HG03439 (cell line): ENCODE results near the gene KLRC1.
"Not testable (repeated sequence)": the region's sequence is repeated elsewhere in the genome, so short reads cannot be mapped to it uniquely, and the experiment has no call there.

Source experiments
- ATAC-seq: cut with Tn5 transposase; IDR thresholded peaks from one replicate; pipeline ENCODE4 v1.9.1; 2021; ENCODE audit warnings: mild to moderate bottlenecking, moderate library complexity; ENCODE audit not compliant: unreplicated experiment

The KLRC1 gene

GRCh38 chr12:10453156-10453555, at the start of gene KLRC1:
Gene KLRC1, minus strand, starts transcription at chr12:10453377. Its CDS starts 2,221 bp downstream, at chr12:10451156.
- ATAC-seq: no peak

DNA sequence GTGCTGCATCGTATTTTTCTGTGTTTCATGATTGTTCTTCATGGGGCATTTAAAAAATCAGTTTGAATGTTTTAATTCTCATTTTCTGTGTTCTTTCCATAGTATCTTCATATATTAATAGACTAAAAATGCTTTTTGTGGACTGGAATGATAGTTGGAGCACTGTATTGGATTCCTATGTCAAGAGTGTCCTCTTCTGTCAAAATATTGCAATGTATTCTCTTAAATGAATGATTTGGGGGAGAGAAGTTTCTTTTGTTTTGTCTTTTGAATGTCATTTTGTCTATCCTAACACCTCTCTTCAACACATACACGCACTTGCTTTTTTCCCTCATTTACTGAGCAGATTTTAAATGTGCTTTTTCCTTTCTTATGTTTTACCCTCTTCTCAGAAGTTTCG, 47.9 kb upstream of the KLRC1 start:
- ATAC-seq: no peak

- ATAC-seq: no peak
Observed at GRCh38 chr12:10498042-10498441, 44.9 kb upstream of the KLRC1 start.

GRCh38 chr12:10497602-10498001, 44.4 kb upstream of the KLRC1 start:
- no peak for ATAC-seq

- no peak for ATAC-seq
Observed at GRCh38 chr12:10491766-10492165, 38.6 kb upstream of the KLRC1 start.

DNA sequence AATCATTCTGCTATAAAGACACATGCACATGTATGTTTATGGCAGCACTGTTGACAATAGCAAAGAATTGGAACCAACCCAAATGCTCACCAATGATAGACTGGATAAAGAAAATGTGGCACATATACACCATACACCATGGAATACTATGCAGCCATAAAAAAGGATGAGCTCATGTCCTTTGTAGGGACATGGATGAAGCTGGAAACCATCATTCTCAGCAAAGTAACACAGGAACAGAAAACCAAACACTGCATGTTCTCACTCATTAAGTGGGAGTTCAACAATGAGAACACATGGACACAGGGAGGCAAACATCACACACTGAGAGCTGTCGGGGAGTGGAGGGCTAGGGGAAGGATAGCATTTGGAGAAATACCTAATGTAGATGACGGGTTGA, 34.2 kb upstream of the KLRC1 start:
- not testable (repeated sequence) for ATAC-seq

GRCh38 chr12:10481901-10482300, 28.7 kb upstream of the KLRC1 start:
- ATAC-seq: not testable (repeated sequence)

DNA sequence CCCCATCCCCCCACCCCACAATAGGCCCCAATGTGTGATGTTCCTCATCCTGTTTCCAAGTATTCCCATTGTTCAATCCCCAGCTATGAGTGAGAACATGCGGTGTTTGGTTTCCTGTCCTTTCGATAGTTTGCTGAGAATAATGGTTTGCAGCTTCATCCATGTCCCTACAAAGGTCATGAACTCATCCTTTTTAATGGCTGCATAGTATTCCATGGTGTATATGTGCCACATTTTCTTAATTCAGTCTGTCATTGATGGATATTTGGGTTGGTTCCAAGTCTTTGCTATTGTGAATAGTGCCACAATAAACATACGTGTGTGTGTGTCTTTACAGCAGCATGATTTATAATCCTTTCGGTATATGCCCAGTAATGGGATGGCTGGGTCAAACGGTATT, 19.6 kb upstream of the KLRC1 start:
- not testable (repeated sequence) for ATAC-seq

- no peak for ATAC-seq
Observed at GRCh38 chr12:10469701-10470100, 16.5 kb upstream of the KLRC1 start.

GRCh38 chr12:10466311-10466710, 13.1 kb upstream of the KLRC1 start:
- no peak for ATAC-seq

DNA sequence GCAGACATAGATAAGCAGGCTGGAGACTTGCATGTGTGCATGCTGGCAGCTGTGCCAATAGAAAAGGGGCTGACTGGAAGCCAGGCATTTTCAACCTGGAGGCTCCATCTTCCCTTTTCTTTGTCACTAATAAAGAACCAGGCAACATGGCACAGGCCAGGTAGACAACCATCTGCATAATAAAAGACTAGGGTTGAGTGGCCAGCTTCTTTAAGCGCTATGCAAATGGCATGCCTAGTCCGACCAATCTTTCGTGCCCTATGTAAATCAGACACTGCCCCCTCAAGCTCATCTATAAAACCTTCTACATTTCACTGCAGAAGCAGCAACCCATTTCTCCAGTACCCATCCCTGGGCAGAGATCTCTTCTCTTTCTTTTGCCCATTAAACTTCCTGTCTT, 4.6 kb upstream of the KLRC1 start:
- no peak for ATAC-seq

- no peak for ATAC-seq
Observed at GRCh38 chr12:10456856-10457255, 3.7 kb upstream of the KLRC1 start.

DNA sequence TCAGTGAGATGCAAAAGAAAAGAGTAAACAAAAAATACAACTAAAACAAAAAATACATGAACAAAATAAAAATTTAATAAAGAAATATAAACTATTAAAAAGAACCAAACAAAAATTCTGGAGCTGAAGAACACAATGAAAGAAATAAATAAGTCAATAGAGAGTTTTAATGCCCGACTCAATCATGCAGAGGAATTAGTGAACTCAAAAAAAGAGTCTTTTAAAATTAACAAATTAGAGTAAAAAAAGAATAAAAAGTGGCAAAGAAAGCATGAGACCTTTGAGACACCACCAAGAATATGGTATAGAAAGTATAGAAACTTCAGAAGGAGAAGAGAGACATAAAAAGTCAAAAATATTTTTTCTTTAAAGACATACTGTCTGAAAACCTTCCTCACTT, 2.6 kb upstream of the KLRC1 start:
- ATAC-seq: no peak

DNA sequence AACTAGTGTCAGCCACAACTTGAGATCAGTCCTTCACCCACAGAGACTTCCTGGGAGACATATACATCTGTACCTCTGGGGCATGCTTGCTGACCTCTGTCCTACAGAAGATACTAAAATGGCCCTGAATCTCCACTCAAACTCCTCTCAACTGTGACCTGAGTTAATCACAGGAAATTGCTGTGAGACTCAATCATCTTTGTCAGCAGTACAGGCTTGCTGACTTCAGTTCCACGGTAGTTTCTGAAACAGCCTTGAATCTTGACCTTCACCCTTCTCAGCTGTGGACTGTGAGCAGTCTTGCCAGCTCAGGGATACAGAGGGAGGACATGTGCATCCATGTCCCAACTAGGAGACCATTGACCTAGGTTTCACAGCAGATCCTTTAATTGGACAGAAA, 1.4 kb upstream of the KLRC1 start:
- no peak for ATAC-seq

- ATAC-seq: no peak
Observed at GRCh38 chr12:10448236-10448635, 4.9 kb downstream of the KLRC1 start.

- ATAC-seq: not testable (repeated sequence)
Observed at GRCh38 chr12:10446052-10446451, 7.1 kb downstream of the KLRC1 start.

- ATAC-seq: not testable (repeated sequence)
Observed at GRCh38 chr12:10441144-10441543, 12.0 kb downstream of the KLRC1 start.

DNA sequence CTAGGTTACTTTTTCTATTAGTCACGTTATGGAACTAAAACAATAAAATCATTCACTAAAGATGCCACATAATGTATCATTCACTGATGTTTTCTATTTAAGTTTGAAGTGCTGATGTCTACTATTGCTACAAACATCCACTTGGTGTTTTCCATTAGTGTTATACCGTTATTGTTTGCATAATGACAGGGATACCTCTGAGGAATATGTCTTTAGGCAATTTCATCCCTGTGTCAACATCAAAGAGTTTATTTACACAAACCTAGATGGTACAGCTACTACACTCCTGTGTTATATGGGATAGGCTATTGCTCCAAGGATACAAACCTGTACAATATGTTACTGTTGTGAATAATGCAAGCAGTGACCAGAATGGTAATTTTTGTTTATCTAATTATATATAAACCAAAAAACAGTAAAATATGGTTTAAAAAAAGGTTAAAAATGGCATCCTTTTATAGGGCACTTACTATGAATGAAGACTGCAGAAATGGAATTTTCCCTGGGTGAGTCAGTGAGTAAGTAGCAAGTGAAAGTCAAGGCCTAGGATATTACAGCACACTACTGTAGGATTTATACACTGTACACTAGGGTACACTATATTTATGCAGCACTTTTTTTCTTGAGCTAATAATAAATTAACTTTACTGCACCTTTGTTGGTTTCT, 13.4 kb downstream of the KLRC1 start:
- ATAC-seq: not testable (repeated sequence)

DNA sequence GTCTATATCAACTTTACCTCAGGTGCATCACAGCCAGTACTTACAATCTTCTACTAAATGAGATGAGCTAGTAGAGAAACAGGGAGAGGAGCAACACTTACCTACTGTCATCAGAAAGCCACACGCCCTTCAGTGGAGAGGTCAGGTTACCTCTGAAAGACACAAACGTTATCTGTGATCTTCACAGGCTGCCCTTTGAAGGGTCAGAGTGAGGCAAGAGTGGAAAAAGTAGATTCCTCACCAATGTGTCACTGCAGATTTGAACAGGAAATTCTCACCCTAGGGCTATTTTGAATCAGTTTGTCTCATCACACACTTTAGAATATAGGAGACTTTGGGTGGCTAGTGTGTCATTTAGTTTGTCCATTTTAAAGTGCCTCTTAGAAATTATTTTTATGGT, 15.6 kb downstream of the KLRC1 start:
- not testable (repeated sequence) for ATAC-seq

- not testable (repeated sequence) for ATAC-seq
Observed at GRCh38 chr12:10435816-10436215, 17.4 kb downstream of the KLRC1 start, which contains the start of gene KLRC2. Gene KLRC2, minus strand, starts transcription at chr12:10436010. Its CDS starts 24 bp downstream, at chr12:10435986.

DNA sequence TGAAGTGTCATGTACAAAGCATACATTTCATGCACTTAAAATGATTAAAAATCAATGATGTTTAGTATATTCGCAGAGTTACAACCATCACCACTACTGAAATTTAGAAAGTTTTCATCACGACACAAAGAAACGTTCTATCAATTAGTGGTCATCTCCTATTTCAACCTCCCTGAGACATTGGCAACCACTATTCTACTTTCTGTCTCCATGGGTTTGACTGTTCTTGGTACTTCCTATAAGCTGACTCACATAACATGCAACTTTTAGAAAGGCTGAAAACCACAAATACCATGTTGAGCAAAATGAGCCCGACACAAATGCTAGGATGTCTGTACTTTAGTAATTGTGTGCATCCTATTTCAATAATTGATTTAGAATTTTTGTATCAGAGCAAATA, 22.6 kb downstream of the KLRC1 start:
- not testable (repeated sequence) for ATAC-seq

- not testable (repeated sequence) for ATAC-seq
Observed at GRCh38 chr12:10425938-10426337, 27.2 kb downstream of the KLRC1 start.
